Prostate gland (tissue), 2 donors: ENCODE results near the gene EPS8. TPM values are rescaled to one million over a fixed set of nuclear protein-coding genes. Genes with fewer than 3 reads are reported as not detected.

Source experiments
- DNase-seq: peaks from one replicate; pipeline ENCODE4 v3.0.0-alpha.2; 2019; ENCODE audit warnings: low spot score
- H3K27ac ChIP-seq, 2 donors: fragments of 200-600 bp; sonication (generic); 2 replicates each; pipeline ENCODE4 v1.5.1; 2017 to 2019
- H3K27me3 ChIP-seq: fragments of 200-600 bp; sonication (generic); replicated peaks from 2 replicates; pipeline ENCODE4 v1.5.1; 2019; ENCODE audit not compliant: insufficient read depth
- H3K36me3 ChIP-seq, 2 donors: fragments of 200-600 bp; sonication (generic); 1 replicate in 1 of 2; 2 replicates in 1 of 2; pipeline versions ENCODE4 v1.5.1 to v1.8.1; 2017 to 2019
- H3K4me1 ChIP-seq: fragments of 200-600 bp; sonication (generic); replicated peaks from 2 replicates; pipeline ENCODE4 v1.5.1; 2019
- H3K4me3 ChIP-seq, 2 donors: fragments of 200-600 bp; sonication (generic); 2 replicates each; pipeline ENCODE4 v1.5.1; 2017 to 2019
- H3K9me3 ChIP-seq: fragments of 200-600 bp; sonication (generic); 2 replicates; pipeline ENCODE4 v1.5.1; 2017
- POLR2A ChIP-seq: fragments of 450-650 bp; IDR thresholded peaks from one replicate; pipeline ENCODE4 v1.6.1; 2016; ENCODE audit warnings: antibody characterized with exemption, mild to moderate bottlenecking
- POLR2AphosphoS5 ChIP-seq: sonication (generic); formaldehyde crosslinking; IDR thresholded peaks from one replicate; pipeline ENCODE4 v1.6.1; 2017; ENCODE audit warnings: antibody characterized with exemption
- WGBS: methylation state at CpG from one replicate; pipeline ENCODE4 v1.1.5; 2018; 5-methylcytosine and 5-hydroxymethylcytosine counted together
- intact Hi-C: fragments of 100-400 bp; cut with DNase I; formaldehyde crosslinking; loops from one replicate; pipeline ENCODE4 v1.14.2; 2022
- total RNA-seq, 2 donors: library from RNA; depleted of rRNA; stranded (reverse); fragments of >200 nt; gene quantifications; one replicate each; pipeline ENCODE4 v1.1.0, GENCODE V29; 2016
- TF ChIP-seq, protein P1 (sequence below), 4 experiments: fragments of 200-600 bp in 2 of 4; fragments of 450-650 bp in 2 of 4; sonication (generic) in 2 of 4; IDR thresholded peaks; 1 replicate in 3 of 4; 2 replicates in 1 of 4; pipeline ENCODE4 v1.5.1; 2016 to 2019; ENCODE audit warnings: antibody characterized with exemption in 4 of 4, mild to moderate bottlenecking in 2 of 4, moderate library complexity in 2 of 4

Gene EPS8
- total RNA-seq, 2 donors from 2014 or later, result 47.5 to 67.4 TPM

DNA sequence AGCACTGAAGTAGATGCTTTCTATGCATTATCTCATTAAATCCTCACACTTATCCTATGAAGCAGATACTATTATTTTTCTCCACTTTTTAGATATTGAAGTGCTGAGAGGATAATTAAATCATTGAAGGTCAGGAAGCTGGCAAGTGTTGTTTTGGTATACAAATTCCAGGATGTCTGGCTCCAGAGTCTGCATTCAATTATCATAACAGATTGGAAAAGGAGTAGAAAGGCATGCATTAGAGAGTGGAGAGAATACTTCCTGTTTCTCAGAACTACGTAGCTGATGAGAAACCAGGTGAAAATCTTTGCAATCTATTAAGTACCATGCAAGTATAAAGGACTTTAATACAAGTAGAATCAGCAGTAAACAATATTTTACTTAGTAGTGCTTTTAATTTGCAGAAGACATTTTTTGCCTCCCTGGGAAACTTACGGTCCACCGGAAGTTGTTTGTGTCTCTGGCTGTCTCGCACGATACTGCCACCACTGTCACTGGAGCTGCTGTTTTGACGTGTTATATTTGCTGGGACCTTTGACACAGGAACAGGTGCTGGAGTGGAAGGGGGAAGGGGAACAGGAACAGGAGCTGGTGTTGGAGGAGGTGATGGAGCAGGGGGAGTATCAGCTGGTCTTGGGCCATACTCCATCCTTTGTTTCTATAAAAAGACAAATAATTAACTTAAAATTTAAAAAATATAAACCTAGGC, 158.0 kb downstream of the EPS8 start:
- H3K27ac ChIP-seq, result no peak overlapping the region
- no peak overlapping the region for H3K4me3 ChIP-seq
- DNase-seq, result no peak
- intact Hi-C loops, result loop anchor here (10.0 kb wide), 1 partner anchor 54 kb away; no protein-coding TSS in a partner anchor
- no peaks in the 10 kb centered on the region for H3K27me3 ChIP-seq
- H3K36me3 ChIP-seq, result no peaks in the 10 kb centered on the region
- H3K9me3 ChIP-seq, result no peaks in the 10 kb centered on the region
- no peaks in the 10 kb centered on the region for H3K4me1 ChIP-seq
- TF ChIP-seq POLR2AphosphoS5, result no peak
- TF ChIP-seq POLR2A, result no peak
- TF ChIP-seq, protein P1, sequence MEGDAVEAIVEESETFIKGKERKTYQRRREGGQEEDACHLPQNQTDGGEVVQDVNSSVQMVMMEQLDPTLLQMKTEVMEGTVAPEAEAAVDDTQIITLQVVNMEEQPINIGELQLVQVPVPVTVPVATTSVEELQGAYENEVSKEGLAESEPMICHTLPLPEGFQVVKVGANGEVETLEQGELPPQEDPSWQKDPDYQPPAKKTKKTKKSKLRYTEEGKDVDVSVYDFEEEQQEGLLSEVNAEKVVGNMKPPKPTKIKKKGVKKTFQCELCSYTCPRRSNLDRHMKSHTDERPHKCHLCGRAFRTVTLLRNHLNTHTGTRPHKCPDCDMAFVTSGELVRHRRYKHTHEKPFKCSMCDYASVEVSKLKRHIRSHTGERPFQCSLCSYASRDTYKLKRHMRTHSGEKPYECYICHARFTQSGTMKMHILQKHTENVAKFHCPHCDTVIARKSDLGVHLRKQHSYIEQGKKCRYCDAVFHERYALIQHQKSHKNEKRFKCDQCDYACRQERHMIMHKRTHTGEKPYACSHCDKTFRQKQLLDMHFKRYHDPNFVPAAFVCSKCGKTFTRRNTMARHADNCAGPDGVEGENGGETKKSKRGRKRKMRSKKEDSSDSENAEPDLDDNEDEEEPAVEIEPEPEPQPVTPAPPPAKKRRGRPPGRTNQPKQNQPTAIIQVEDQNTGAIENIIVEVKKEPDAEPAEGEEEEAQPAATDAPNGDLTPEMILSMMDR (IDR thresholded peaks at IDR 0.05), result no peak
- 90% methylated on average over 6 of the region's 6 CpGs for WGBS

DNA sequence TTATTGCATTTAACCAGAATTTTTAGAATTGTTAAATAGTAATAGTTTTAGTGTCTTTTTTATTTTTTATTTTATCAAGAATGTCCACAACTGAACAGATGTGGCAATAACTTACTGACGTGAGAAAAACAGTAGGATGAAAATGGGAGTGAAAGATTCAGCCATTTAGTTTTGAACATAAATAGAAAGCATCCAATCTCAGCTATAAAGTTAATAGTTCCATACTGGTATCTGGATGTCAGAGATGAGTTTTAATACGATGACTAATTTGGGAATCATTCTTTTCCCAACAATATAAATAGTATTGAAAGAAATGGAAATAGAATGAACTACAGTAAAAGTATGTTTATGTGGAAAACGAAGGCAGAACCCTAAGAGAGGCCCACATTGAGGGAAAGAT, 159.4 kb downstream of the EPS8 start:
- Histone ChIP-seq H3K4me3 (no peak overlapping the region), H3K36me3 (no peaks in the 10 kb centered on the region), H3K27me3 (no peaks in the 10 kb centered on the region), H3K9me3 (no peaks in the 10 kb centered on the region), H3K4me1 (no peaks in the 10 kb centered on the region), H3K27ac (peak overlapping the region; percentile 64 to 67)
- TF ChIP-seq POLR2A (no peak), POLR2AphosphoS5 (no peak)
- TF ChIP-seq, protein P1 (IDR thresholded peaks at IDR 0.05), result no peak
- 63% methylated on average over 3 of the region's 3 CpGs for WGBS
- intact Hi-C loops, result loop anchor here (10.0 kb wide), 2 partner anchors 55 to 155 kb away; partner anchors contain the start of gene EPS8
- no peak for DNase-seq

DNA sequence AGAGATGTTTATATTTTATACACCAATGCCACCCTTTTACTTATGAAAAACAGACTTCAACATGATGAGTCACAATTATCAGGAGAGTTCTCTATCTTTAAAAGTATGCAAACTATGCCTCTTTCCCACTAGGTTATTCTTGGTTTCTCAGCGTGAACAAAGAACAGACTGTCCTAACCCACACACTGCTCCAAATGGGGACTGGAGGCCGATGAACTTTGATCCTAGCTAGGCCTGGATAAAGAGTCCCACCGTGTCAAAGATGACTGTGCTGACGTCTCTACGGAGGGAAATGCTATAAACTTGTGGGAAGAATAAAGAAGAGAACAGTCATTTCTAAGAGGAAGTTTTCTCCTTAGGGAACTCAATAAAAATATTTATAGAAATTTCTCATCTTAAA, 160.1 kb downstream of the EPS8 start:
- no peaks in the 10 kb centered on the region for H3K9me3 ChIP-seq
- no peaks in the 10 kb centered on the region for H3K4me1 ChIP-seq
- peak; percentile 65 for TF ChIP-seq POLR2AphosphoS5
- TF ChIP-seq, protein P1 (IDR thresholded peaks at IDR 0.05), result no peak
- H3K27me3 ChIP-seq, result no peaks in the 10 kb centered on the region
- H3K27ac ChIP-seq, result peak overlapping the region; percentile 64 to 67
- no peak overlapping the region for H3K4me3 ChIP-seq
- WGBS, result 16% methylated on average over 5 of the region's 5 CpGs
- peak; percentile 7 for DNase-seq
- no peaks in the 10 kb centered on the region for H3K36me3 ChIP-seq
- intact Hi-C loops, result loop anchor here (10.0 kb wide), 1 partner anchor 156 kb away; the partner anchor contains the start of gene EPS8

DNA sequence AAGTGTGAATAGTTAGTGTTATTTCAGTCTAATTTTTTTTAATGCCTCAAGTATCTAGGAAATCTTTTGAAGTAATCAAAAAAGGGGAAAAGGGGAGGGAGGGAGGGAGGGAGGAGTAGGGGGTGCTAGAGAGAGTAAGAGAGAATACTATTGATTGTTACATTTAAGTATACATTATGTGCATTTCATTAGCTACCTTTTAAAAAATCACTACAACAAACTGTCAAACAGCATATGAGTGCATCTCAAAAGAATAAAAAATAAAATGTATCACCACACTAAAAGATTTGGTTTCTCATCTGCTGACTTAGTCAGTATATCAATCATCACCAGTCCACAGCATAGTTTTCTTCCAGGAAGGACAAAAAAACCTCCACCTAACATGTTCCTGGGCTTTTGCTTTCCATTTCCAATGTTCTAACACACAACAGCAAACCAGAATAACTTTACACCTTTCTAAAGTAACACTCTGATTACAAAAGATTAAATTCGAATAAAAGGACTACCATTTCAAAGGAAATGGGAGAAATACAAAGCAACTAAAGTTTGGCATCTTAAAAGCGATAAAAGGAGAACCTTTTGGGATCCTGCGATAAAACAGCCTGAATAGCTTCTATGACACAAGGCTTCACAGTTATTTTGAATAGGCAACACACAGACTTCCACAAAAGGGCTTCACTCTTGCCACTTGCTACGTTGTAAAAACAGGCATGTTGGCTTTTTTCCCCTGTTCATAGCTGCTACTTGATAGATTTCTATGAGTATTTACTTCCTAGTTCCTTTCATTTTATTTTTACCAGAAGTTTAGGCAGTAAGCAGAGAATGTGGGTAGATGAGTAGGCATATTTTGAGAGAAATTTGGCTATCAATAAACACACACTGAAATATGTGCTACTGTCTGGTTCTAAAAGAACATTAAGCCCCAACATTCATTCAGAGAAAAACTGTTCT, 160.9 kb downstream of the EPS8 start:
- no peaks in the 10 kb centered on the region for H3K36me3 ChIP-seq
- no peak overlapping the region for H3K4me3 ChIP-seq
- TF ChIP-seq POLR2AphosphoS5, result peak; percentile 15
- no peak for TF ChIP-seq POLR2A
- TF ChIP-seq, protein P1 (IDR thresholded peaks at IDR 0.05), result no peak
- no peak for DNase-seq
- peak overlapping the region; percentile 64 to 67 for H3K27ac ChIP-seq
- no peaks in the 10 kb centered on the region for H3K27me3 ChIP-seq
- 31% methylated on average over 4 of the region's 4 CpGs for WGBS
- H3K4me1 ChIP-seq, result no peaks in the 10 kb centered on the region
- intact Hi-C loops, result loop anchor here (10.0 kb wide), 1 partner anchor 157 kb away; the partner anchor contains the start of gene EPS8
- no peaks in the 10 kb centered on the region for H3K9me3 ChIP-seq
